Skeletal muscle satellite cell (primary cell): ENCODE data around the gene RNF212.

Experiments
- H3K27me3 ChIP-seq: 2 replicates; pipeline ENCODE4 v1.7.0; 2013; ENCODE audit warnings: low read length; ENCODE audit not compliant: control insufficient read depth, insufficient read depth
- H3K36me3 ChIP-seq: 2 replicates; pipeline ENCODE4 v1.7.0; 2013; ENCODE audit warnings: mild to moderate bottlenecking, control low read depth, low read length; ENCODE audit not compliant: insufficient read depth
- H3K4me1 ChIP-seq: 2 replicates; pipeline ENCODE4 v1.7.0; 2013; ENCODE audit warnings: low read length; ENCODE audit not compliant: control insufficient read depth, insufficient read depth
- H3K4me2 ChIP-seq: 2 replicates; pipeline ENCODE4 v1.7.0; 2013; ENCODE audit warnings: mild to moderate bottlenecking, low read length
- H3K4me3 ChIP-seq: 2 replicates; pipeline ENCODE4 v1.7.0; 2013; ENCODE audit warnings: low read length
- H3K9ac ChIP-seq: 2 replicates; pipeline ENCODE4 v1.7.0; 2013; ENCODE audit warnings: mild to moderate bottlenecking, low read depth, low read length, moderate library complexity
- H3K9me3 ChIP-seq: replicated peaks from 2 replicates; pipeline ENCODE4 v1.7.0; 2013; ENCODE audit warnings: mild to moderate bottlenecking, control low read depth, low read length

RNF212 gene

GRCh38 chr4:1075809-1076699 is 37.3 kb downstream of the RNF212 start:
- Histone ChIP-seq H3K4me3 (no peak overlapping the region), H3K9ac (no peak overlapping the region), H3K27me3 (peaks cover 63% of the 10 kb centered on the region), H3K9me3 (no peaks in the 10 kb centered on the region), H3K36me3 (no peaks in the 10 kb centered on the region), H3K4me1 (peaks cover 3% of the 10 kb centered on the region), H3K4me2 (no peak overlapping the region)

GRCh38 chr4:1075225-1075624 is 38.1 kb downstream of the RNF212 start:
- H3K27me3 ChIP-seq = peaks cover 61% of the 10 kb centered on the region

GRCh38 chr4:1074077-1074476 is 39.3 kb downstream of the RNF212 start:
- H3K27me3 ChIP-seq = peaks cover 58% of the 10 kb centered on the region
- H3K4me3 ChIP-seq = no peak overlapping the region
- no peak overlapping the region for H3K4me2 ChIP-seq
- no peaks in the 10 kb centered on the region for H3K4me1 ChIP-seq
- H3K9me3 ChIP-seq = no peaks in the 10 kb centered on the region
- no peak overlapping the region for H3K9ac ChIP-seq
- H3K36me3 ChIP-seq = no peaks in the 10 kb centered on the region

More at GRCh38 chr4:1075225-1075624, 38.1 kb downstream of the RNF212 start:
- Histone ChIP-seq H3K36me3 (no peaks in the 10 kb centered on the region), H3K9me3 (no peaks in the 10 kb centered on the region), H3K4me2 (no peak overlapping the region), H3K4me3 (no peak overlapping the region), H3K4me1 (no peaks in the 10 kb centered on the region), H3K9ac (no peak overlapping the region)

GRCh38 chr4:1072830-1073446 is 40.4 kb downstream of the RNF212 start:
- Histone ChIP-seq H3K4me3 (no peak overlapping the region), H3K9ac (no peak overlapping the region), H3K36me3 (no peaks in the 10 kb centered on the region), H3K4me1 (no peaks in the 10 kb centered on the region), H3K27me3 (peaks cover 61% of the 10 kb centered on the region), H3K4me2 (no peak overlapping the region), H3K9me3 (no peaks in the 10 kb centered on the region)

GRCh38 chr4:1069394-1069793 is 44.0 kb downstream of the RNF212 start:
- Histone ChIP-seq H3K4me1 (no peaks in the 10 kb centered on the region), H3K27me3 (peaks cover 72% of the 10 kb centered on the region), H3K4me2 (no peak overlapping the region), H3K9me3 (no peaks in the 10 kb centered on the region), H3K9ac (no peak overlapping the region), H3K4me3 (no peak overlapping the region), H3K36me3 (no peaks in the 10 kb centered on the region)

GRCh38 chr4:1065732-1066131 is 47.6 kb downstream of the RNF212 start:
- H3K4me3 ChIP-seq = no peak overlapping the region
- peaks cover 83% of the 10 kb centered on the region for H3K27me3 ChIP-seq
- no peaks in the 10 kb centered on the region for H3K36me3 ChIP-seq
- no peak overlapping the region for H3K4me2 ChIP-seq
- no peak overlapping the region for H3K9ac ChIP-seq
- H3K4me1 ChIP-seq = no peaks in the 10 kb centered on the region
- no peaks in the 10 kb centered on the region for H3K9me3 ChIP-seq

GRCh38 chr4:1062419-1062818 is 50.9 kb downstream of the RNF212 start:
- H3K36me3 ChIP-seq = no peaks in the 10 kb centered on the region
- no peaks in the 10 kb centered on the region for H3K9me3 ChIP-seq
- H3K4me1 ChIP-seq = no peaks in the 10 kb centered on the region
- H3K4me2 ChIP-seq = no peak overlapping the region
- H3K9ac ChIP-seq = no peak overlapping the region
- H3K4me3 ChIP-seq = no peak overlapping the region
- peaks cover 82% of the 10 kb centered on the region for H3K27me3 ChIP-seq

- H3K4me2 ChIP-seq = no peak overlapping the region
- H3K9ac ChIP-seq = no peak overlapping the region
- no peak overlapping the region for H3K4me3 ChIP-seq
- H3K9me3 ChIP-seq = no peaks in the 10 kb centered on the region
- H3K4me1 ChIP-seq = no peaks in the 10 kb centered on the region
- no peaks in the 10 kb centered on the region for H3K36me3 ChIP-seq
- peaks cover 82% of the 10 kb centered on the region for H3K27me3 ChIP-seq
Measured at GRCh38 chr4:1061760-1062159, 51.6 kb downstream of the RNF212 start.

GRCh38 chr4:1061056-1061700 is 52.2 kb downstream of the RNF212 start:
- H3K9me3 ChIP-seq = no peaks in the 10 kb centered on the region
- H3K4me3 ChIP-seq = no peak overlapping the region
- no peak overlapping the region for H3K4me2 ChIP-seq
- no peaks in the 10 kb centered on the region for H3K36me3 ChIP-seq
- H3K27me3 ChIP-seq = peaks cover 82% of the 10 kb centered on the region
- no peaks in the 10 kb centered on the region for H3K4me1 ChIP-seq
- no peak overlapping the region for H3K9ac ChIP-seq

GRCh38 chr4:1060621-1061020 is 52.7 kb downstream of the RNF212 start:
- Histone ChIP-seq H3K4me1 (no peaks in the 10 kb centered on the region), H3K9me3 (no peaks in the 10 kb centered on the region), H3K4me2 (no peak overlapping the region), H3K27me3 (peaks cover 84% of the 10 kb centered on the region), H3K36me3 (no peaks in the 10 kb centered on the region), H3K4me3 (no peak overlapping the region), H3K9ac (no peak overlapping the region)

- Histone ChIP-seq H3K9me3 (no peaks in the 10 kb centered on the region), H3K36me3 (no peaks in the 10 kb centered on the region), H3K4me3 (no peak overlapping the region), H3K27me3 (peaks cover 86% of the 10 kb centered on the region), H3K9ac (no peak overlapping the region), H3K4me2 (no peak overlapping the region), H3K4me1 (no peaks in the 10 kb centered on the region)
Measured at GRCh38 chr4:1060121-1060520, 53.2 kb downstream of the RNF212 start.
